Activated T-cell treated with anti-CD3 and anti-CD28 coated beads, Interleukin-2, amount 50 U/mL, for 72 hours (primary cell): ENCODE results near the gene CTAGE8. TPM values are rescaled to one million over a fixed set of nuclear protein-coding genes. Genes with fewer than 3 reads are reported as not detected.
"Not testable (repeated sequence)": the region's sequence is repeated elsewhere in the genome, so short reads cannot be mapped to it uniquely, and the experiment has no call there.

Experiments
- ATAC-seq, 2 donors: fragments of 150-1000 bp; cut with Tn5 transposase; replicated peaks in 1 of 2; 2 replicates each; pipeline ENCODE4 v1.10.0; 2021; ENCODE audit warnings: moderate library complexity in 2 of 2, mild to moderate bottlenecking in 1 of 2
- DNase-seq, 2 donors: peaks; one replicate each; pipeline ENCODE4 v3.0.0; 2021 to 2022; ENCODE audit warnings: mixed read lengths in 1 of 2
- H3K27ac Mint-ChIP-seq: one replicate; pipeline ENCODE4 v1.8.0; 2022; ENCODE audit warnings: mild to moderate bottlenecking, moderate library complexity, mixed read lengths
- H3K27me3 Mint-ChIP-seq: one replicate; pipeline ENCODE4 v1.8.0; 2022; ENCODE audit warnings: low read depth, mixed read lengths
- H3K36me3 Mint-ChIP-seq, 2 donors: one replicate each; pipeline ENCODE4 v1.8.0; 2022; ENCODE audit warnings: mixed read lengths in 2 of 2, mild to moderate bottlenecking in 1 of 2; ENCODE audit not compliant: insufficient read depth in 2 of 2
- H3K4me1 Mint-ChIP-seq: one replicate; pipeline ENCODE4 v1.8.0; 2022; ENCODE audit warnings: low read depth, mixed read lengths
- H3K4me3 Mint-ChIP-seq, 2 donors: one replicate each; pipeline ENCODE4 v1.8.0; 2022; ENCODE audit warnings: mild to moderate bottlenecking in 2 of 2, mixed read lengths in 2 of 2, moderate library complexity in 2 of 2
- H3K9me3 Mint-ChIP-seq, 2 donors: one replicate each; pipeline ENCODE4 v1.8.0; 2022; ENCODE audit warnings: mixed read lengths in 2 of 2
- total RNA-seq, 2 donors: library from RNA; stranded (reverse); gene quantifications; one replicate each; pipeline ENCODE4 v1.2.3, GENCODE V29; 2022

The CTAGE8 gene
- total RNA-seq: 1 to 10 TPM in 1 of 2 donors, not detected in 1; 1.5 TPM

- not testable (repeated sequence) for H3K9me3 Mint-ChIP-seq
Observed at GRCh38 chr7:144269188-144269587, at the start of gene CTAGE8. Gene CTAGE8 (minus strand): TSS chr7:144269288. CDS start chr7:144269250, 38 bp downstream.

GRCh38 chr7:144317537-144317936 lies 48.4 kb upstream of the CTAGE8 start:
- H3K4me1 Mint-ChIP-seq, H3K9me3 Mint-ChIP-seq, H3K4me3 Mint-ChIP-seq, DNase-seq, H3K27me3 Mint-ChIP-seq, ATAC-seq, H3K36me3 Mint-ChIP-seq, H3K27ac Mint-ChIP-seq: not testable (repeated sequence)

More at GRCh38 chr7:144269188-144269587, at the start of gene CTAGE8:
- H3K27me3 Mint-ChIP-seq, ATAC-seq, H3K4me3 Mint-ChIP-seq, H3K27ac Mint-ChIP-seq, DNase-seq, H3K4me1 Mint-ChIP-seq, H3K36me3 Mint-ChIP-seq: not testable (repeated sequence)

GRCh38 chr7:144311872-144312469 lies 42.9 kb upstream of the CTAGE8 start, which contains the start of gene OR2A1:
Gene OR2A1 (plus strand): TSS chr7:144312419. CDS start chr7:144318125, 5,706 bp downstream.
- DNase-seq, H3K36me3 Mint-ChIP-seq, H3K4me1 Mint-ChIP-seq, H3K9me3 Mint-ChIP-seq, H3K27ac Mint-ChIP-seq, H3K27me3 Mint-ChIP-seq, ATAC-seq, H3K4me3 Mint-ChIP-seq: not testable (repeated sequence)

GRCh38 chr7:144311218-144311617 lies 42.1 kb upstream of the CTAGE8 start:
- DNase-seq, H3K27me3 Mint-ChIP-seq, H3K4me1 Mint-ChIP-seq, H3K27ac Mint-ChIP-seq, H3K36me3 Mint-ChIP-seq, H3K9me3 Mint-ChIP-seq, H3K4me3 Mint-ChIP-seq, ATAC-seq: not testable (repeated sequence)

- ATAC-seq, DNase-seq, H3K27ac Mint-ChIP-seq, H3K9me3 Mint-ChIP-seq, H3K36me3 Mint-ChIP-seq, H3K4me1 Mint-ChIP-seq, H3K27me3 Mint-ChIP-seq, H3K4me3 Mint-ChIP-seq: not testable (repeated sequence)
Observed at GRCh38 chr7:144309702-144310101, 40.6 kb upstream of the CTAGE8 start.

GRCh38 chr7:144305156-144305555 lies 36.1 kb upstream of the CTAGE8 start:
- H3K4me3 Mint-ChIP-seq, DNase-seq, H3K27ac Mint-ChIP-seq, H3K36me3 Mint-ChIP-seq, H3K4me1 Mint-ChIP-seq, ATAC-seq, H3K27me3 Mint-ChIP-seq, H3K9me3 Mint-ChIP-seq: not testable (repeated sequence)

- H3K9me3 Mint-ChIP-seq, H3K4me3 Mint-ChIP-seq, H3K27ac Mint-ChIP-seq, H3K4me1 Mint-ChIP-seq, H3K36me3 Mint-ChIP-seq, DNase-seq, H3K27me3 Mint-ChIP-seq, ATAC-seq: not testable (repeated sequence)
Observed at GRCh38 chr7:144303607-144304006, 34.5 kb upstream of the CTAGE8 start.

GRCh38 chr7:144302578-144303303 lies 33.7 kb upstream of the CTAGE8 start:
- H3K27me3 Mint-ChIP-seq, ATAC-seq, DNase-seq, H3K4me1 Mint-ChIP-seq, H3K4me3 Mint-ChIP-seq, H3K27ac Mint-ChIP-seq, H3K9me3 Mint-ChIP-seq, H3K36me3 Mint-ChIP-seq: not testable (repeated sequence)

GRCh38 chr7:144293794-144294499 lies 24.9 kb upstream of the CTAGE8 start:
- not testable (repeated sequence) for H3K36me3 Mint-ChIP-seq, H3K27ac Mint-ChIP-seq, H3K4me3 Mint-ChIP-seq, H3K4me1 Mint-ChIP-seq, DNase-seq, H3K9me3 Mint-ChIP-seq, H3K27me3 Mint-ChIP-seq
- ATAC-seq: peak; percentile 83 to 86

GRCh38 chr7:144292384-144293161 lies 23.5 kb upstream of the CTAGE8 start:
- not testable (repeated sequence) for ATAC-seq, H3K27ac Mint-ChIP-seq, H3K27me3 Mint-ChIP-seq, H3K36me3 Mint-ChIP-seq, H3K4me1 Mint-ChIP-seq, H3K4me3 Mint-ChIP-seq, H3K9me3 Mint-ChIP-seq, DNase-seq

- H3K4me3 Mint-ChIP-seq, DNase-seq, H3K9me3 Mint-ChIP-seq, H3K27me3 Mint-ChIP-seq, H3K36me3 Mint-ChIP-seq, H3K27ac Mint-ChIP-seq, H3K4me1 Mint-ChIP-seq, ATAC-seq: not testable (repeated sequence)
Observed at GRCh38 chr7:144291607-144292006, 22.5 kb upstream of the CTAGE8 start.

GRCh38 chr7:144287171-144287784 lies 18.2 kb upstream of the CTAGE8 start:
- not testable (repeated sequence) for H3K27ac Mint-ChIP-seq, H3K4me3 Mint-ChIP-seq, H3K9me3 Mint-ChIP-seq, H3K36me3 Mint-ChIP-seq, H3K27me3 Mint-ChIP-seq, DNase-seq, H3K4me1 Mint-ChIP-seq
- peak in 1 of 2 donors; percentile 55 for ATAC-seq
